Spleen (tissue), 11 donors: ENCODE data around the gene EBLN2. TPM values are rescaled to one million over a fixed set of nuclear protein-coding genes. Genes with fewer than 3 reads are reported as not detected.

Experiments
- DNase-seq: peaks from one replicate; pipeline ENCODE4 v3.0.0-alpha.2; 2020
- H3K27ac ChIP-seq, 8 donors: fragments of 200-600 bp; sonication (generic) in 7 of 8; 1 replicate in 4 of 8; 2 replicates in 4 of 8; pipeline versions ENCODE4 v1.5.0 to v1.8.0; 2016 to 2021; ENCODE audit warnings: inconsistent platforms in 4 of 8, mild to moderate bottlenecking in 4 of 8, moderate library complexity in 1 of 8
- H3K27me3 ChIP-seq, 7 donors: fragments of 200-600 bp; sonication (generic) in 6 of 7; replicated peaks in 1 of 7; 1 replicate in 4 of 7; 2 replicates in 3 of 7; pipeline versions ENCODE4 v1.5.0 to v1.8.0; 2016 to 2021; ENCODE audit warnings: inconsistent platforms in 3 of 7, mild to moderate bottlenecking in 1 of 7
- H3K36me3 ChIP-seq, 6 donors: fragments of 200-600 bp; sonication (generic) in 5 of 6; 1 replicate in 4 of 6; 2 replicates in 2 of 6; pipeline versions ENCODE4 v1.5.0 to v1.8.0; 2016 to 2021; ENCODE audit warnings: inconsistent platforms in 2 of 6
- H3K4me1 ChIP-seq, 6 donors: fragments of 200-600 bp; sonication (generic) in 5 of 6; 1 replicate in 3 of 6; 2 replicates in 3 of 6; pipeline versions ENCODE4 v1.5.0 to v1.8.0; 2016 to 2021; ENCODE audit warnings: inconsistent platforms in 3 of 6
- H3K4me3 ChIP-seq, 8 donors: fragments of 200-600 bp; sonication (generic) in 7 of 8; 1 replicate in 4 of 8; 2 replicates in 4 of 8; pipeline versions ENCODE4 v1.5.0 to v1.8.0; 2016 to 2021; ENCODE audit warnings: inconsistent platforms in 4 of 8, mild to moderate bottlenecking in 4 of 8, moderate library complexity in 2 of 8
- H3K9me3 ChIP-seq, 8 donors: fragments of 200-600 bp; sonication (generic) in 7 of 8; 1 replicate in 4 of 8; 2 replicates in 4 of 8; pipeline versions ENCODE4 v1.5.0 to v1.8.0; 2016 to 2021; ENCODE audit warnings: inconsistent platforms in 4 of 8
- CTCF ChIP-seq, 11 experiments: fragments of 200-600 bp in 7 of 11; fragments of 450-650 bp in 4 of 11; sonication (generic) in 4 of 11; IDR thresholded peaks in 8 of 11; conservative IDR thresholded peaks in 3 of 11; 1 replicate in 7 of 11; 2 replicates in 4 of 11; pipeline versions ENCODE4 v1.4.0 to v1.8.0; 2016 to 2021; ENCODE audit warnings: antibody characterized with exemption in 11 of 11, inconsistent platforms in 4 of 11, mild to moderate bottlenecking in 1 of 11
- POLR2A ChIP-seq, 3 donors: fragments of 450-650 bp; IDR thresholded peaks; one replicate each; pipeline ENCODE4 v1.5.1; 2017; ENCODE audit warnings: antibody characterized with exemption in 3 of 3, mild to moderate bottlenecking in 1 of 3
- POLR2AphosphoS5 ChIP-seq, 3 donors: sonication (generic); formaldehyde crosslinking; IDR thresholded peaks; one replicate each; pipeline ENCODE4 v1.5.1; 2017; ENCODE audit warnings: antibody characterized with exemption in 3 of 3
- WGBS, 5 donors: extraction: QIAGEN DNeasy Blood & Tissue Kit in 3 of 5; methylation state at CpG; one replicate each; pipeline versions ENCODE4 v1.1.5 to v1.1.7; 2013 to 2018; 5-methylcytosine and 5-hydroxymethylcytosine counted together
- intact Hi-C: fragments of 100-400 bp; cut with DNase I; formaldehyde crosslinking; loops from one replicate; pipeline ENCODE4 v1.15.0; 2023; ENCODE audit warnings: low total_unique reads
- polyA plus RNA-seq, 3 donors: library from polyadenylated mRNA; stranded (reverse); fragments of 200-250 nt; gene quantifications; one replicate each; pipeline ENCODE4 v1.2.1, GENCODE V29; 2013
- total RNA-seq, 7 donors: library from RNA; depleted of rRNA in 3 of 7; stranded (reverse); fragments of >200 nt in 3 of 7; fragmentation: NEBNext Ultra II Directional in 4 of 7; extraction: Animal tissue kit (Norgen Biotek cat#: 25700) in 4 of 7; gene quantifications; one replicate each; pipeline versions ENCODE4 v1.1.0 to v1.2.1, GENCODE V29; 2016 to 2021
- donor health status: healthy with polysubstance abuse.
- donor health status: DM: no; HTN: no; CAD: no; lungs with moderate emphysema.
- donor health status: DM: no; HTN: no; CAD: no.
- donor health status: Bipolar disorder and iron deficiency.
- donor health status: healthy.
- donor health status: DM: no; HTN: no; CAD: no.
- donor health status: DM: yes; HTN: yes; CAD: no.

EBLN2 gene
- total and polyA plus RNA-seq, 10 donors: 0.13 to 15.0 (median 6.9) TPM

GRCh38 chr3:73080216-73080966 lies 18.9 kb downstream of the EBLN2 start:
- no peaks in the 10 kb centered on the region for H3K36me3 ChIP-seq
- TF ChIP-seq POLR2AphosphoS5 (IDR thresholded peaks at IDR 0.05) (no peak), CTCF (IDR thresholded peaks at IDR 0.05 in 8 of 11, conservative IDR thresholded peaks at IDR 0.05 in 3 of 11) (no peak), POLR2A (IDR thresholded peaks at IDR 0.05) (no peak)
- no peaks in the 10 kb centered on the region for H3K9me3 ChIP-seq
- 77 to 83% (median 81%) methylated on average over 17 of the region's 17 CpGs for WGBS, 5 donors
- no peak overlapping the region for H3K4me3 ChIP-seq
- no peak for DNase-seq
- no peak overlapping the region for H3K27ac ChIP-seq
- H3K27me3 ChIP-seq: no peaks in the 10 kb centered on the region
- intact Hi-C loops: loop anchor here (10.0 kb wide), 1 partner anchor 146 kb away; no protein-coding TSS in a partner anchor
- no peaks in the 10 kb centered on the region for H3K4me1 ChIP-seq

- Histone ChIP-seq H3K4me1 (peaks cover 0 to 7% (median 4%) of the 10 kb centered on the region in 6 donors), H3K27me3 (no peaks in the 10 kb centered on the region), H3K36me3 (no peaks in the 10 kb centered on the region), H3K4me3 (no peak overlapping the region), H3K9me3 (no peaks in the 10 kb centered on the region), H3K27ac (no peak overlapping the region)
- no peak for DNase-seq
- WGBS, 5 donors: 92 to 94% (median 93%) methylated on average over 8 of the region's 8 CpGs
- intact Hi-C loops: loop anchor here (10.0 kb wide), 1 partner anchor 146 kb away; no protein-coding TSS in a partner anchor
- TF ChIP-seq CTCF (IDR thresholded peaks at IDR 0.05 in 8 of 11, conservative IDR thresholded peaks at IDR 0.05 in 3 of 11) (no peak), POLR2A (IDR thresholded peaks at IDR 0.05) (no peak), POLR2AphosphoS5 (IDR thresholded peaks at IDR 0.05) (no peak)
These were observed 19.7 kb downstream of the EBLN2 start for GRCh38 chr3:73081140-73081539.

- WGBS, 5 donors: 82 to 95% (median 87%) methylated on average over 2 of the region's 2 CpGs
- H3K4me3 ChIP-seq: no peak overlapping the region
- intact Hi-C loops: loop anchor here (10.0 kb wide), 1 partner anchor 149 kb away; no protein-coding TSS in a partner anchor
- H3K4me1 ChIP-seq: peaks cover 0 to 10% (median 4%) of the 10 kb centered on the region in 6 donors
- H3K27ac ChIP-seq: no peak overlapping the region
- H3K27me3 ChIP-seq: no peaks in the 10 kb centered on the region
- no peaks in the 10 kb centered on the region for H3K36me3 ChIP-seq
- no peak for TF ChIP-seq CTCF (IDR thresholded peaks at IDR 0.05 in 8 of 11, conservative IDR thresholded peaks at IDR 0.05 in 3 of 11)
- H3K9me3 ChIP-seq: no peaks in the 10 kb centered on the region
- DNase-seq: no peak
These were observed 22.7 kb downstream of the EBLN2 start for GRCh38 chr3:73084170-73084569.

GRCh38 chr3:73086071-73086494 lies 24.6 kb downstream of the EBLN2 start:
- WGBS, 5 donors: 21 to 29% (median 26%) methylated on average over 8 of the region's 8 CpGs
- peak; percentile 39 to 80 (median 72) for TF ChIP-seq CTCF (IDR thresholded peaks at IDR 0.05 in 8 of 11, conservative IDR thresholded peaks at IDR 0.05 in 3 of 11)
- no peak for TF ChIP-seq POLR2A (IDR thresholded peaks at IDR 0.05)
- no peaks in the 10 kb centered on the region for H3K9me3 ChIP-seq
- intact Hi-C loops: loop anchor here (10.0 kb wide), 1 partner anchor 151 kb away; no protein-coding TSS in a partner anchor
- no peak overlapping the region for H3K27ac ChIP-seq
- H3K27me3 ChIP-seq: no peaks in the 10 kb centered on the region
- H3K36me3 ChIP-seq: no peaks in the 10 kb centered on the region
- peak; percentile 81 for DNase-seq
- peaks cover 0 to 10% (median 4%) of the 10 kb centered on the region in 6 donors for H3K4me1 ChIP-seq
- no peak overlapping the region for H3K4me3 ChIP-seq
